ENCODE data around the gene RABIF. TPM values are rescaled to one million over a fixed set of nuclear protein-coding genes. Genes with fewer than 3 reads are reported as not detected.
"Not testable (repeated sequence)": the region's sequence is repeated elsewhere in the genome, so short reads cannot be mapped to it uniquely, and the experiment has no call there.

RABIF gene
- total and polyA plus RNA-seq, 10 donors, result 5.9 to 11.5 (median 9.2) TPM

GRCh38 chr1:202919615-202920014, 30.7 kb upstream of the RABIF start:
- Histone ChIP-seq H3K36me3 (peaks cover 0 to 99% (median 62%) of the 10 kb centered on the region in 6 donors), H3K4me1 (peaks cover 4 to 37% (median 24%) of the 10 kb centered on the region in 6 donors), H3K27ac (no peak overlapping the region), H3K4me3 (no peak overlapping the region), H3K9me3 (no peaks in the 10 kb centered on the region), H3K27me3 (replicated peaks in 1 of 7) (no peaks in the 10 kb centered on the region)
- intact Hi-C loops (cut with DNase I; ENCODE audit: low total_unique reads), result no loop called here
- no peak for DNase-seq
- TF ChIP-seq POLR2A (IDR thresholded peaks at IDR 0.05), result no peak
- no peak for TF ChIP-seq POLR2AphosphoS5 (IDR thresholded peaks at IDR 0.05)
- no peak for TF ChIP-seq CTCF (IDR thresholded peaks at IDR 0.05 in 8 of 11, conservative IDR thresholded peaks at IDR 0.05 in 3 of 11)

- intact Hi-C loops (cut with DNase I; ENCODE audit: low total_unique reads), result no loop called here
- H3K36me3 ChIP-seq, result peaks cover 3 to 100% (median 84%) of the 10 kb centered on the region in 6 donors
- no peak overlapping the region for H3K27ac ChIP-seq
- no peaks in the 10 kb centered on the region for H3K27me3 ChIP-seq (replicated peaks in 1 of 7)
- H3K4me1 ChIP-seq, result peaks cover 0 to 3% (median 0%) of the 10 kb centered on the region in 6 donors
- H3K4me3 ChIP-seq, result no peak overlapping the region
- H3K9me3 ChIP-seq, result no peaks in the 10 kb centered on the region
- no peak for DNase-seq
- no peak for TF ChIP-seq POLR2A (IDR thresholded peaks at IDR 0.05)
- TF ChIP-seq CTCF (IDR thresholded peaks at IDR 0.05 in 8 of 11, conservative IDR thresholded peaks at IDR 0.05 in 3 of 11), result no peak
- no peak for TF ChIP-seq POLR2AphosphoS5 (IDR thresholded peaks at IDR 0.05)
Observed at GRCh38 chr1:202915146-202915545, 26.2 kb upstream of the RABIF start.

- H3K4me1 ChIP-seq; DNase-seq; H3K27ac ChIP-seq; H3K27me3 ChIP-seq (replicated peaks in 1 of 7); intact Hi-C loops (cut with DNase I; ENCODE audit: low total_unique reads); H3K4me3 ChIP-seq; H3K9me3 ChIP-seq: not testable (repeated sequence)
- peaks cover 6 to 100% (median 89%) of the 10 kb centered on the region in 6 donors for H3K36me3 ChIP-seq
- WGBS, 5 donors, result 78 to 89% (median 84%) methylated on average over 4 of the region's 4 CpGs
Observed at GRCh38 chr1:202912476-202912875, 23.5 kb upstream of the RABIF start.

- Histone ChIP-seq H3K36me3 (peaks cover 9 to 100% (median 81%) of the 10 kb centered on the region in 6 donors), H3K4me3 (no peak overlapping the region), H3K4me1 (no peaks in the 10 kb centered on the region), H3K27ac (no peak overlapping the region), H3K9me3 (no peaks in the 10 kb centered on the region), H3K27me3 (replicated peaks in 1 of 7) (no peaks in the 10 kb centered on the region)
- no peak for TF ChIP-seq CTCF (IDR thresholded peaks at IDR 0.05 in 8 of 11, conservative IDR thresholded peaks at IDR 0.05 in 3 of 11)
- no peak for TF ChIP-seq POLR2AphosphoS5 (IDR thresholded peaks at IDR 0.05)
- TF ChIP-seq POLR2A (IDR thresholded peaks at IDR 0.05), result no peak
- WGBS, 5 donors, result 62 to 88% (median 79%) methylated on average over 1 of the region's 1 CpG
- intact Hi-C loops (cut with DNase I; ENCODE audit: low total_unique reads), result no loop called here
- no peak for DNase-seq
Observed at GRCh38 chr1:202909494-202909893, 20.5 kb upstream of the RABIF start.

- H3K36me3 ChIP-seq, result peaks cover 9 to 100% (median 81%) of the 10 kb centered on the region in 6 donors
- no peak for DNase-seq
- H3K4me1 ChIP-seq, result no peaks in the 10 kb centered on the region
Observed at GRCh38 chr1:202908998-202909397, 20.0 kb upstream of the RABIF start.

More at GRCh38 chr1:202908998-202909397, 20.0 kb upstream of the RABIF start:
- no peaks in the 10 kb centered on the region for H3K27me3 ChIP-seq (replicated peaks in 1 of 7)
- no peak overlapping the region for H3K27ac ChIP-seq
- no peaks in the 10 kb centered on the region for H3K9me3 ChIP-seq
- intact Hi-C loops (cut with DNase I; ENCODE audit: low total_unique reads), result no loop called here
- no peak overlapping the region for H3K4me3 ChIP-seq
- TF ChIP-seq POLR2AphosphoS5 (IDR thresholded peaks at IDR 0.05), result no peak
- TF ChIP-seq CTCF (IDR thresholded peaks at IDR 0.05 in 8 of 11, conservative IDR thresholded peaks at IDR 0.05 in 3 of 11), result no peak
- TF ChIP-seq POLR2A (IDR thresholded peaks at IDR 0.05), result no peak
- 95 to 100% (median 97%) methylated on average over 6 of the region's 6 CpGs for WGBS, 5 donors

Measured in spleen (tissue), 11 donors.